Fibroblast of upper back skin (primary cell): ENCODE results near the gene IQCC.

Experiments
- DNase-seq: peaks from one replicate; pipeline ENCODE4 v3.0.0-alpha.2; 2013

The IQCC gene

GRCh38 chr1:32224285-32224684 is 18.8 kb downstream of the IQCC start:
- no peak for DNase-seq

- no peak for DNase-seq
Observed at GRCh38 chr1:32228771-32229170, 23.3 kb downstream of the IQCC start.

- no peak for DNase-seq
Observed at GRCh38 chr1:32231843-32232432, 26.5 kb downstream of the IQCC start.

- no peak for DNase-seq
Observed at GRCh38 chr1:32232558-32233304, 27.3 kb downstream of the IQCC start.

- DNase-seq = no peak
Observed at GRCh38 chr1:32234792-32235191, 29.3 kb downstream of the IQCC start.

- DNase-seq = no peak
Observed at GRCh38 chr1:32239337-32239736, 33.9 kb downstream of the IQCC start.

GRCh38 chr1:32239790-32240139 is 34.3 kb downstream of the IQCC start:
- DNase-seq = no peak

GRCh38 chr1:32240140-32240951 is 34.9 kb downstream of the IQCC start:
- peak; percentile 32 for DNase-seq

- DNase-seq = peak; percentile 32
Observed at GRCh38 chr1:32241001-32241763, 35.7 kb downstream of the IQCC start.

- DNase-seq = no peak
Observed at GRCh38 chr1:32242341-32242851, 36.9 kb downstream of the IQCC start.

GRCh38 chr1:32246888-32247273 is 41.4 kb downstream of the IQCC start, which contains the start of gene FAM167B:
Gene FAM167B (plus strand): TSS chr1:32247222. CDS start chr1:32247422, 200 bp downstream.
- peak; percentile 73 for DNase-seq

- no peak for DNase-seq
Observed at GRCh38 chr1:32247452-32247851, 42.0 kb downstream of the IQCC start.

GRCh38 chr1:32247983-32248889 is 42.8 kb downstream of the IQCC start:
- DNase-seq = peak; percentile 51

GRCh38 chr1:32249831-32250525 is 44.5 kb downstream of the IQCC start:
- DNase-seq = peak; percentile 24

- no peak for DNase-seq
Observed at GRCh38 chr1:32250893-32251716, 45.6 kb downstream of the IQCC start, which contains the start of gene LCK. Gene LCK (plus strand): TSS chr1:32251265. CDS start chr1:32274330, 23,065 bp downstream.

- no peak for DNase-seq
Observed at GRCh38 chr1:32255072-32256071, 49.9 kb downstream of the IQCC start.

- DNase-seq = no peak
Observed at GRCh38 chr1:32256473-32257226, 51.2 kb downstream of the IQCC start.

GRCh38 chr1:32257227-32257508 is 51.7 kb downstream of the IQCC start:
- DNase-seq = no peak
